Thyroid gland (tissue), 4 donors: ENCODE results near the gene ACER1.

ENCODE experiments used
- CTCF ChIP-seq, 6 experiments: fragments of 200-600 bp in 3 of 6; fragments of 450-650 bp in 3 of 6; sonication (generic) in 3 of 6; IDR thresholded peaks; one replicate each; pipeline ENCODE4 v1.5.1; 2016 to 2019; ENCODE audit warnings: antibody characterized with exemption in 6 of 6, mild to moderate bottlenecking in 2 of 6, inconsistent platforms in 1 of 6, moderate library complexity in 1 of 6
- POLR2A ChIP-seq, 2 donors: fragments of 450-650 bp; IDR thresholded peaks; one replicate each; pipeline ENCODE4 v1.6.1; 2017; ENCODE audit warnings: antibody characterized with exemption in 2 of 2, mild to moderate bottlenecking in 2 of 2, moderate library complexity in 1 of 2

GRCh38 chr19:6333439-6333838 lies at the start of gene ACER1:
- TF ChIP-seq POLR2A (IDR thresholded peaks at IDR 0.05) = no peak
- TF ChIP-seq CTCF (IDR thresholded peaks at IDR 0.05) = no peak
